ENCODE results near the gene KIAA0930. TPM values are rescaled to one million over a fixed set of nuclear protein-coding genes. Genes with fewer than 3 reads are reported as not detected.
A peak's percentile ranks its signal among the peaks of the same experiment; 100 is the strongest.

The KIAA0930 gene
- total RNA-seq, 4 donors from 2014 or later: 51.6 to 64.9 (median 62.0) TPM

DNA sequence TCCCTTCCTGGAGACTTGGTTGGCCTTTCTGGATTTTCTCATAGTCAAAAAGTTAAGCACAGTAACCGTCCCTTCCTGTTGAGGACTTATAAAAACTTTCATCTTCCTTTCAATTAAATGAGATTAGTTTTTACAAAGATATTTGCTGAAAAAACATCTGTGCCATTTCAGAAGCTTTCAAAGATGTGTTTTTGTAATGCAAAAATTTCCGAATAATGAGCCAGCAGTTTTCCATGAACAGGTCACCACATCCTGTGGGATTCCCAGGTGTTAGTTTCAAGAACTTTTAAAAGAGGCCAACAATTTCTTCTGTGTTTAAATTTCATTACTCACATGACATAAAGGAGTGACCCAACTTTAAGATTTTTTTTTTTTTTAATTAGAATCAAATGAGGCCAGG lies 58.9 kb downstream of the KIAA0930 start:
- WGBS, 2 donors: 79 to 85% methylated on average over 2 of the region's 2 CpGs
- no peak for DNase-seq (ENCODE audit: low spot score in 2 of 2)
- H3K27ac ChIP-seq: peak overlapping the region in 1 of 4 donors; percentile 8
- H3K27me3 ChIP-seq: no peaks in the 10 kb centered on the region
- no peaks in the 10 kb centered on the region for H3K9me3 ChIP-seq
- no peak overlapping the region for H3K4me3 ChIP-seq
- H3K36me3 ChIP-seq: peaks cover 0 to 85% (median 11%) of the 10 kb centered on the region in 3 donors
- peaks cover 0 to 14% (median 0%) of the 10 kb centered on the region in 4 donors for H3K4me1 ChIP-seq
- TF ChIP-seq POLR2A (IDR thresholded peaks at IDR 0.05) (no peak), EP300 (IDR thresholded peaks at IDR 0.05) (no peak)
- TF ChIP-seq, protein P1, sequence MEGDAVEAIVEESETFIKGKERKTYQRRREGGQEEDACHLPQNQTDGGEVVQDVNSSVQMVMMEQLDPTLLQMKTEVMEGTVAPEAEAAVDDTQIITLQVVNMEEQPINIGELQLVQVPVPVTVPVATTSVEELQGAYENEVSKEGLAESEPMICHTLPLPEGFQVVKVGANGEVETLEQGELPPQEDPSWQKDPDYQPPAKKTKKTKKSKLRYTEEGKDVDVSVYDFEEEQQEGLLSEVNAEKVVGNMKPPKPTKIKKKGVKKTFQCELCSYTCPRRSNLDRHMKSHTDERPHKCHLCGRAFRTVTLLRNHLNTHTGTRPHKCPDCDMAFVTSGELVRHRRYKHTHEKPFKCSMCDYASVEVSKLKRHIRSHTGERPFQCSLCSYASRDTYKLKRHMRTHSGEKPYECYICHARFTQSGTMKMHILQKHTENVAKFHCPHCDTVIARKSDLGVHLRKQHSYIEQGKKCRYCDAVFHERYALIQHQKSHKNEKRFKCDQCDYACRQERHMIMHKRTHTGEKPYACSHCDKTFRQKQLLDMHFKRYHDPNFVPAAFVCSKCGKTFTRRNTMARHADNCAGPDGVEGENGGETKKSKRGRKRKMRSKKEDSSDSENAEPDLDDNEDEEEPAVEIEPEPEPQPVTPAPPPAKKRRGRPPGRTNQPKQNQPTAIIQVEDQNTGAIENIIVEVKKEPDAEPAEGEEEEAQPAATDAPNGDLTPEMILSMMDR (IDR thresholded peaks at IDR 0.05): no peak

DNA sequence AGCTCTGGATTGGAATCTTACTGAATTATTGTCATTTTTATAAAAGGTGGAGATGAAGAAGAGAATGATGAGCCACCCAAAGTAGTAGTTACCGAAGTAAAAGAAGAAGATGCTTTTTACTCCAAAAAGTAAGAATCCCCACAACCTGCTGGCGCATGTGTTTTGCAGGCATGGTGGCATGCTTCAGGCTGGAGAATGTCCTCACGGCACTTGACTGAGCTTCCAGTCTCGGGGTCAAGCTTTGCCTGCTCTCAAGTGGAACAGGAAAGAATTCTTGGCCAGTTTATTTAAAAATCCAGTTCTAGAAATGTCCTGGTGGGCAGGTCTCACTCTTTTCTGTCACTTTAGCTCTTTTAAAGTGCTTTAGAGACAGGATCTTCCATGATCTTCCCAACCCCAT lies 59.5 kb downstream of the KIAA0930 start:
- no peaks in the 10 kb centered on the region for H3K9me3 ChIP-seq
- 79 to 94% methylated on average over 4 of the region's 4 CpGs for WGBS, 2 donors
- peak overlapping the region in 1 of 4 donors; percentile 8 for H3K27ac ChIP-seq
- no peaks in the 10 kb centered on the region for H3K27me3 ChIP-seq
- DNase-seq (ENCODE audit: low spot score in 2 of 2): no peak
- TF ChIP-seq, protein P1 (IDR thresholded peaks at IDR 0.05): no peak
- TF ChIP-seq EP300 (IDR thresholded peaks at IDR 0.05) (no peak), POLR2A (IDR thresholded peaks at IDR 0.05) (no peak)
- peaks cover 0 to 15% (median 1%) of the 10 kb centered on the region in 4 donors for H3K4me1 ChIP-seq
- peaks cover 0 to 89% (median 11%) of the 10 kb centered on the region in 3 donors for H3K36me3 ChIP-seq
- no peak overlapping the region for H3K4me3 ChIP-seq

DNA sequence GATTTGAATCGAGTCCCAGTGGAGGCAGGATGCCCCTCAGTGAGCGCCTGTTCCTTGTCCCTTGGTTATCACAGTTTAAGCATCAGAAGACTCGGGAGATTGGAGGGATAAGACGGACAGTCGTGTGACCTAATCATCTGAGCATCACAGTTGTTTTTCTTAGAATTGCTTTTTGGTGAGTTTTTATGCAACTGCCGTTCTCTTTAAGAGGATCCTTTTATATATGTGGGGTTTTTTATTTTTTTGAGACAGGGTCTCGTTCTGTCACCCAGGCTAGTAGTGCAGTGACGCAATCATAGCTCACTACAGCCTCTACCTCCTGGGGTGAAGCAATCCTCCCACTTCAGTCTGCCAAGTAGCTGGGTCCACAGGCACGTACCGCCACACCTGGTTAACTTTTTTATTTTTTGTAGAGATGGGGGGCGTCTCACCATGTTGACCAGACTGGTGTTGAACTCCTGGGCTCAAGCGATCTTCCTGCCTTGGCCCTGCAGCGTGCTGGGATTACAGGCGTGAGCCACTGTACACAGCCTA lies 60.5 kb downstream of the KIAA0930 start:
- H3K4me3 ChIP-seq: no peak overlapping the region
- H3K9me3 ChIP-seq: no peaks in the 10 kb centered on the region
- no peak for DNase-seq (ENCODE audit: low spot score in 2 of 2)
- peaks cover 0 to 85% (median 11%) of the 10 kb centered on the region in 3 donors for H3K36me3 ChIP-seq
- peaks cover 0 to 25% (median 3%) of the 10 kb centered on the region in 4 donors for H3K4me1 ChIP-seq
- 81 to 82% methylated on average over 14 of the region's 14 CpGs for WGBS, 2 donors
- TF ChIP-seq EP300 (IDR thresholded peaks at IDR 0.05) (no peak), POLR2A (IDR thresholded peaks at IDR 0.05) (no peak)
- TF ChIP-seq, protein P1 (IDR thresholded peaks at IDR 0.05): no peak
- H3K27me3 ChIP-seq: no peaks in the 10 kb centered on the region
- no peak overlapping the region for H3K27ac ChIP-seq

DNA sequence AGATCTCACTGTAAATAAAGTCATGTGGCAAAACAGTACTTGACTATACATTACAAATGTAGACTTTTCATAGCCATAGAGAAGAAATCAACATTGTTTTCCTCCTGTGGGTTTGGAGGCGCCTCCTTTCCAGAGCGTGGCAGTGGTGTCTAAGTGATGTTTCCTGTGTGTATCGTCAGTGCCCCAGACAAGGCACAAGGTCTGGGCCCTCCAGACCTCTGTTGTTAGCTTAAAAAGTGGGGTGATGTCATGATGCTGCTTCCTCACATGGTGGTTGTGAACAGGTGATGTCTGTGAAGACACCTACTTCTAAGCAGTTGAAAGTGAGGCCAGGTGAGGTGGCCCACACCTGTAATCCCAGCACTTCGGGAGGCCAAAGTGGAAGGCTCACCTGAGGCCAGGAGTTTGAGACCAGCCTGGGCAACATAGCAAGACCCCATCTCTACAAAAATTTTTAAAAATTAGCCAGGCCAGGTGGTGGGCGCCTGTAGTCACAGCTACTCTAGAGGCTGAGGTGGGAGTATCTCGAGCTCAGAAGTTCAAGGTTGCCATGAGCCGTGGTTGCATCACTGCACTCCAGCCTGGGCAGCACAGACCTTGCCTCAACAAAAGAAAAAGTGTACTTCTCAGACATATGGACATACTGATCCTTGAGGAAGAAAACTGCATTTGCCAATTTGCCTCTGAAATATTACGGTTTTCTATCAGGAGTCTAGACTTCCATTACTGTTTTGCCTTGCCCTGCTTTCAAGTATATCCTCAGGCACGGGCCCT lies 61.2 kb downstream of the KIAA0930 start:
- H3K27ac ChIP-seq: no peak overlapping the region
- H3K4me1 ChIP-seq: peaks cover 0 to 26% (median 3%) of the 10 kb centered on the region in 4 donors
- no peaks in the 10 kb centered on the region for H3K9me3 ChIP-seq
- H3K36me3 ChIP-seq: peaks cover 0 to 79% (median 11%) of the 10 kb centered on the region in 3 donors
- TF ChIP-seq POLR2A (IDR thresholded peaks at IDR 0.05) (no peak), EP300 (IDR thresholded peaks at IDR 0.05) (no peak)
- TF ChIP-seq, protein P1 (IDR thresholded peaks at IDR 0.05): no peak
- H3K4me3 ChIP-seq: no peak overlapping the region
- no peak for DNase-seq (ENCODE audit: low spot score in 2 of 2)
- WGBS, 2 donors: 83 to 90% methylated on average over 9 of the region's 9 CpGs
- H3K27me3 ChIP-seq: no peaks in the 10 kb centered on the region
